Epidermal melanocyte (primary cell): ENCODE data around the gene C12orf57.

Experiments
- DNase-seq: peaks from one replicate; pipeline ENCODE4 v3.0.0; 2011; ENCODE audit warnings: low spot score; ENCODE audit not compliant: insufficient read length

C12orf57 gene

GRCh38 chr12:6952863-6953441 is 9.1 kb downstream of the C12orf57 start:
- DNase-seq: no peak

GRCh38 chr12:6953442-6954315 is 9.9 kb downstream of the C12orf57 start:
- peak; percentile 65 for DNase-seq

- DNase-seq: no peak
These were observed 10.7 kb downstream of the C12orf57 start for GRCh38 chr12:6954316-6955107.

GRCh38 chr12:6955108-6956020 is 11.5 kb downstream of the C12orf57 start:
- no peak for DNase-seq

GRCh38 chr12:6956021-6956727 is 12.4 kb downstream of the C12orf57 start:
- no peak for DNase-seq

- DNase-seq: no peak
These were observed 13.4 kb downstream of the C12orf57 start for GRCh38 chr12:6957151-6957701.

GRCh38 chr12:6957741-6958608 is 14.2 kb downstream of the C12orf57 start:
- no peak for DNase-seq

- DNase-seq: no peak
These were observed 14.8 kb downstream of the C12orf57 start for GRCh38 chr12:6958609-6959057.

- no peak for DNase-seq
These were observed 15.4 kb downstream of the C12orf57 start for GRCh38 chr12:6959058-6959804.

GRCh38 chr12:6959805-6960592 is 16.2 kb downstream of the C12orf57 start:
- DNase-seq: no peak

GRCh38 chr12:6960593-6961277 is 16.9 kb downstream of the C12orf57 start:
- DNase-seq: no peak

- no peak for DNase-seq
These were observed 17.5 kb downstream of the C12orf57 start for GRCh38 chr12:6961278-6961694.

GRCh38 chr12:6961695-6962284 is 18.0 kb downstream of the C12orf57 start:
- DNase-seq: peak; percentile 72

GRCh38 chr12:6962285-6963015 is 18.6 kb downstream of the C12orf57 start:
- no peak for DNase-seq

- no peak for DNase-seq
These were observed 19.4 kb downstream of the C12orf57 start for GRCh38 chr12:6963016-6963731.
